HPDE6-E6E7 (cell line): ENCODE results near the gene POLR2J2.
A peak's percentile ranks its signal among the peaks of the same experiment; 100 is the strongest.
"Not testable (repeated sequence)": the region's sequence is repeated elsewhere in the genome, so short reads cannot be mapped to it uniquely, and the experiment has no call there.

Source experiments
- DNase-seq: peaks from one replicate; pipeline ENCODE4 v3.0.0; 2011; ENCODE audit warnings: missing footprints; ENCODE audit errors: extremely low spot score

Gene POLR2J2

GRCh38 chr7:102671166-102671955 is at the start of gene POLR2J2:
POLR2J2 (minus strand) TSS chr7:102671663; CDS start chr7:102671601, 62 bp downstream.
- DNase-seq = not testable (repeated sequence)

DNA sequence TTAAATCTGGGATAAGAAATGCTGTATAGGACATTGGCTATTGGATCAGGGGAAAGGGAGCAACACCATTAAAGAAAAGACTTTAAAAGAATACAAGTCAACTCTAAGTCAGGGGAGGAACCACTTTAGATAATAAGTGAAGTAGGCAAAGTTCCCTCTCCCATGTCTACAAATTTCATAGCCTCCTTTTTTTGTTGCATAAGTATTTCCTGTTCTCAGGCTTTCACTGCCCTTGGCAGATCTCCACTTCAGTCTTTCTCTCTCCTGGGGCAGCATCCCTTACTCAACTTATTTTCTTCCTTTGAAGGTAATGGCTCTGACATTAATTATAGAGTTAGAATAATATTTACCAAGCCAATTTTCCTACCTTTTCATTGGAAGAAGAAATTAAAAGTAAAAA is 47.0 kb upstream of the POLR2J2 start:
- not testable (repeated sequence) for DNase-seq

DNA sequence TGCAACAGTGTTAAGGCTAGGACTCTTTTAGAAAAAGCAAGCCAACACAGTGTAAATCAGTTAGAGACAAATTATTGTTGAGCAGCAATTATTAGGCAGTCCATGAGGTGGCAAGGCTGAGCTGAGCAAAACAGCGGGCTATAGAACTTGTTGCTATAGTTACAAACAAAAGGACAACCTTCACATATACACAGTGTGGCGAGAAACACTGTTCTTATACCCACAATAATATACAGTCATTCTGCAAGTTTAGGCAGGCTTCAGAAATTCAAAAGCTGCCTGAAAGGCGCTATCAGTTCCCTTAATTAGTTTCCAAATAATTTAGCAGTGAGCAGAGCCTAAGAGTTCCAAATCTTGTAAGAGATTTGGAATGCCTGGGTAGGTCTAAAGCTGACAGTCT is 44.3 kb upstream of the POLR2J2 start:
- not testable (repeated sequence) for DNase-seq

DNA sequence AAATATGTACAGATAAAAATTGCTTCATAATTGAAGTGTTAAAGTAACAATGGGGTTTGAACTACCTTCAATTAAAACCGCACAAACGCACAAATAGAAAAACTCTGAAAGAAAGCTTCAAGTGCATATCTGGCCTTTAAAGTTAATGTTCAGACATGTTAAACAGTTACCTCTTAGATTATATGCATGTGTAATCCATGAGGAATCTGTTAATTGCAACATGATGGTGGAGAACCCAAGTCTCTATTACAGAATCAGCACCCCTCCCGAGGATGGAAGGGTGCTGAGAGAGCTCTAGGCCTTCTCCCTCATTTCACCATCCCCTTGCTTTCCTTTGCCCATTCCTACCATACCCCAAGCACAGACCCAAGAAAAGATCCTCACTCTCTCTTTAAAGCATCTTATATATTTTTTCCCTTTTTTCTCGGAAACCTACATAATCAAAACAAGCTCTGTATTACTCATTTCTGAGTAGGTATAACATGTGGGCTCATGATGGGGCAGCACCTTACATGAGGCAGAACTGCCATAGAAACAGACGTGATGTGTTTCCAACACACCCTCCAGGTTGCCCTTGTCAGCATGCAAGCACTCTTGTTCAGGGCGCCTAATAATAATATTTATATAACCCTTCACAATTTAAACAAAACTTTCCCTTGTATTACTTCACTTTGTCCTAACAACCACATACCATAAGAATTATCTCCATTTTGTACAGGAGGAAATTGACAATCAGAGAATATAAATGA is 43.5 kb upstream of the POLR2J2 start:
- not testable (repeated sequence) for DNase-seq

GRCh38 chr7:102713691-102714080 is 42.2 kb upstream of the POLR2J2 start:
- not testable (repeated sequence) for DNase-seq

DNA sequence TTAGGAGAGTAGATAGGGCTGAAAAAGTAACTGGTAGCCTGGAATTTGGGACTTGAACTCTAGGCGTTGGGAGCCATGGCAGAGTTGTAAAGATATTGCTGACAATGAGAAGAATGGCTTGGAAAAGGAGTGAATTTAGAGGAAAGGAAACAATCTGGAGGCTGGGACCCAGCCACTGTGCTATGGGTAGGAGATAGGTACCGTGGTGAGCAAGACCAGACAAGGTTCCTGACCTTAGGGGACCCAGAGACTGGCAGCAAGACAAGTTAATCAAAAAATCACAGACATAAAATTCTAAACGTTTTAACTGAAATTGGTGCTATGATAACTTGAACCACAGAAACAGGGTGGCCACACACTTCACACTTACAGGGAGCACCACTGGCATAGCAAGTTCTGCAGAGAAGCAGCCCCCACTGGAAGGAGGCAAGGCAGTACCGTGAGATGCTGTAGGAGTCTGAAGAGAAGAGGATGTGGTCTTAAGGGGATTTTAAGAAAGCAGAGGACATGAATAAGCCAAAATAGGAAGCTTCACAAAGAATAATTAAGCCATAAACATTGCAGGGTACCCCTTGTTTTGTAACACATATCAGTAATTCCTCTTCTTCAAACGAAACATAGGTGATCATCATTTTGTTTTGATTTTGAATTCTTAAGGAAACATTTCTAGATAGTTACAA is 41.7 kb upstream of the POLR2J2 start:
- DNase-seq = not testable (repeated sequence)

DNA sequence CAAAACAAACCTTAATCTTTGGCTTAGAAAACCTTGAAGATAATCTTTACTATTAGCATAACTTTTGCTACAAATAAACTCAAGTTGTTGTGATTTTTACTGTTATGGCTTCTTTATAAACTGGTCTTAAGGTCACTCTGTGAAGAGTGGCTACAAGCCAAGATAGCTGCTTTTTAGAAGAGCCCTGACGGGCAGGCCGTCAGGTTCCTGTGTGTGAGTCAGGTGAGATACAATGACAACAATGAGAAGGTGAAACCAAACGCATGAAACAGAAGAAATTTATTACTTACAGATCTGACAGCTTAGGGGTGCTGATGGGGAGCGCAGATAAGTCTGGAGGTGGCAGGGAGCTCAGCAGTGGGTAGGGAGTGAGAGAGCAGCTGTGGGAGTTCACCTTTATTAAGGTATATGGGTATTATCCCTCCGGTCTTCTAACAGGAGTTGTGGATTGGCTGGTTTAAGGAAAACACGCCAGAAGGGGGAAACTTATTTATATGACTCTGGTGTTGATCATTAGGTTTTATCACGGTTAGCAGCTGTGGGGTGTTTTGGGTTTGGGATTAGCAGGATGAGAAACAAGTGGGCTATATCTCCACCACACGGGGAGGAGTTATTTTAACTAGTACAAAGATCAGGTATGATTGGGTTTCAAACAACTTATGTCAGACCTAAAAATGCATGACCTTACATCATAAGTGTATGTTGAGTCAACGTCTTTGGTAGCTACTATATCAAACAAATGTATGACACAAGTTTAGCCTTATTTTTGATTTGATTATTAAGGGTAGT is 27.7 kb upstream of the POLR2J2 start:
- peak; percentile 32 for DNase-seq

DNA sequence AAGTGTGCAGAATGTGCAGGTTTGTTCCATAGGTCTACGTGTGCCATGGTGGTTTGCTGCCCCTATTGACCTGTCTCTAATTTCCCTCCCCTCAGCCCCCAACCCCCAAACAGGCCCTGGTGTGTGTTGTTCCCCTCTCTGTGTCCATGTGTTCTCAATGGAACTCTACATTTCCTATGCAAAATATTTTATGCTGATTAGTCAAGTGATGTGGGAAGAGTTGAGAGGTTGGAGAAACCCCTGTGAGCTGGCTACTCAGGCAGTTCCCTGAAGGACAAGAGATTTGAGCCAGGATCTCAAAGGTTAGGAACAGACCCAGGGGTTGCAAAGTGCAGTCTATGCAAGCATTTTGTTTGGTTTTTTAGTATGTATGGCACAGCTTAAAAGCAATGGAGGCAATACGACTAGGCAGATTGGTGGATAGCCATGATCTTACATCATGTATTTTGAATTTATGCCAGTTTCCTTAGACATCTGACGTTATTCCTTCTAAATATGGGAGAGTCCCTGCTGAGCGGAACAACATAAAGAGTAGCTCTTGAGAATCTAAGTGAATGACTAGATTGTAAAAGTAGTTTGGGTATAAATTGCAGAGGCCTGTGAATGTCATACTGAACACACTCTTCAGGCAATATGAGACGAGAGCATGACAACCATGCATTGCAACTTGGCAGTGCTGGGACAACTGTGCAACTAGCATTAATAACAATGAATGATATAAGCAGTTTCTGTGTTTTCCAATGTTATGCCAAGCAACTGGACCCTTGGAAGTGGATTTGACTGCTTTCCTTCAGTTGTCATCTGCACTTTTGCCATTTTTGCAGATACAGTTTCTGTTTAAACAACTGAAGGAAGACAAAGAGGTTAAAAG is 26.4 kb upstream of the POLR2J2 start:
- not testable (repeated sequence) for DNase-seq

DNA sequence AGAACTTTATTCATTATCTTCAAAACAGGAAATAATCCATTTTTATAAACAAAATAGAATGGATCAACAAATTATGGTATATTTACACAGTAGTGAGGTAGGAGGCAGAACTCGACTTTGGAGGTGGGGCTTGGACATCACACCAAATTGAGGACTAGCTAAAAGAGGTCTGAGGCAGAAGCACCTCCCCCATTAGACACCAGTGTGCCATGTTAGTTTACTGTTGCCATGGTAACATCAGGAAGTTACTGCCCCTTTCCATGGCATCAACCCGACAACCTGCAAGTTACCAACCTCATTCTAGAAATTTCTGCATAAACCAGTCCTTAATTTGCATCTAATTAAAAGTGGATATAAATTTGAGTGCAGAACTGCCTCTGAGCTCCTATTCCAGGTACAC is 24.5 kb upstream of the POLR2J2 start:
- DNase-seq = not testable (repeated sequence)

- not testable (repeated sequence) for DNase-seq
These were observed 23.6 kb upstream of the POLR2J2 start for GRCh38 chr7:102695033-102695552.

- not testable (repeated sequence) for DNase-seq
These were observed 22.5 kb upstream of the POLR2J2 start for GRCh38 chr7:102694008-102694407.

DNA sequence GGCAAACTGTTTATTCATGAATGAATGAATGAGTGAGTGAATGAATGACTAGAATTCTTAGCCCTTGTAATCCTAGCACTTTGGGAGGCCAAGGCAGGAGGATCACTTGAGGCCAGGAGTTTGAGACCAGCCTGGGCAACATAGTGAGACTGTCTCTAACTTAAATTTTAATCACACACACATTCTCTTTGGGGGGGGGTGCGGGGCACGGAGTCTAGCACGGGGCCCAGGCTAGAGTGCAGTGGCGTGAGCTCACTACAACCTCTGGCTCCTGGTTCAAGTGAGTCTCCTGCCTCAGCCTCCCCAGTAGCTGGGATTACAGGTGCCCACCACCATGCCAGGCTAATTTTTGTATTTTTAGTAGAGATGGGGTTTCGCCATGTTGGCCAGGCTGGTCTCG is 19.1 kb upstream of the POLR2J2 start:
- not testable (repeated sequence) for DNase-seq

- not testable (repeated sequence) for DNase-seq
These were observed 18.2 kb upstream of the POLR2J2 start for GRCh38 chr7:102689436-102690282.

GRCh38 chr7:102688299-102689036 is 17.0 kb upstream of the POLR2J2 start:
- not testable (repeated sequence) for DNase-seq

- not testable (repeated sequence) for DNase-seq
These were observed 11.1 kb upstream of the POLR2J2 start for GRCh38 chr7:102682560-102682959.

DNA sequence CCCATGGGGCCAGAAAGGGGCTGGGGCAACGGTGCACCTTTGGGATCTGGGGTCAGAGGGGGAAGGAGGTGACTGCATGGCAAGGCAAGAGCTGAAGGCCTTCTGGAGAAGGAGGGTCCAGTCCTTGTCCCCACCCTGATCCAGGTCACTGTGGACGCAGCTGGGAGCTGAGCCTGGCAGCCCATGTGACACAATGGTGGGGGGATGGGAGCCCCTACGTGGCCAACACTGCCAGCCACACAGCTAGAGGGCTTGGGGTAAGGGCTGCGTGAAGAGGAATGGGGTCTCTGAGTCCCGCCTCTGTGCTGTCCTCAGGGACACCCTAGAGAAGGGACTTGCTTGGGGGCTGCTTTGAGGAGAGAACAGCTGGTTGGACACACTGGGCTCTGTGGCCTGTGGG is 9.3 kb upstream of the POLR2J2 start:
- DNase-seq = not testable (repeated sequence)

DNA sequence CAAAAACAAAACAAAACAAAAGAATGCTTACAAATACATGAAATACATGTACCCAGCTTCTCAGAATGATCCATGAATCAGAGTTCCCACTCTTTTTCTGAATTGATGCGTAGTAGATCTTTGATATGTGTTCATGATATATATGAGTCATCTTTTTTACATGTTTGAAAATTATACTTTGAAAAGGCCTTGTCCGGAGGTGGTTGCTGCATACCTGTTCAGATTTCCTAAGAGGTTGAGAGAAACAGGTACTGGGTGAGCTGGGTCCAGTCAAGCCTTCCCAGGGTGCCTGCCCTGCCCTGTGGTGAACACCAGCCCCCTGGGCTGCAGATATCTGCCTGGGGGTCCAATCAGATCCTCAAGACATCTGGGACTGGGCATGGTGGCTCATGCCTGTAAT is 4.1 kb upstream of the POLR2J2 start:
- not testable (repeated sequence) for DNase-seq

- not testable (repeated sequence) for DNase-seq
These were observed 2.1 kb upstream of the POLR2J2 start for GRCh38 chr7:102673447-102674067.
